Activated T-cell treated with anti-CD3 and anti-CD28 coated beads, Interleukin-2, amount 50 U/mL, for 72 hours (primary cell): ENCODE data around the gene DNASE1. TPM values are rescaled to one million over a fixed set of nuclear protein-coding genes. Genes with fewer than 3 reads are reported as not detected.
"Not testable (repeated sequence)": the region's sequence is repeated elsewhere in the genome, so short reads cannot be mapped to it uniquely, and the experiment has no call there.

ENCODE experiments used
- ATAC-seq, 2 donors: fragments of 150-1000 bp; cut with Tn5 transposase; replicated peaks in 1 of 2; 2 replicates each; pipeline ENCODE4 v1.10.0; 2021; ENCODE audit warnings: moderate library complexity in 2 of 2, mild to moderate bottlenecking in 1 of 2
- DNase-seq, 2 donors: peaks; one replicate each; pipeline ENCODE4 v3.0.0; 2021 to 2022; ENCODE audit warnings: mixed read lengths in 1 of 2
- H3K27ac Mint-ChIP-seq: one replicate; pipeline ENCODE4 v1.8.0; 2022; ENCODE audit warnings: mild to moderate bottlenecking, moderate library complexity, mixed read lengths
- H3K27me3 Mint-ChIP-seq: one replicate; pipeline ENCODE4 v1.8.0; 2022; ENCODE audit warnings: low read depth, mixed read lengths
- H3K36me3 Mint-ChIP-seq, 2 donors: one replicate each; pipeline ENCODE4 v1.8.0; 2022; ENCODE audit warnings: mixed read lengths in 2 of 2, mild to moderate bottlenecking in 1 of 2; ENCODE audit not compliant: insufficient read depth in 2 of 2
- H3K4me1 Mint-ChIP-seq: one replicate; pipeline ENCODE4 v1.8.0; 2022; ENCODE audit warnings: low read depth, mixed read lengths
- H3K4me3 Mint-ChIP-seq, 2 donors: one replicate each; pipeline ENCODE4 v1.8.0; 2022; ENCODE audit warnings: mild to moderate bottlenecking in 2 of 2, mixed read lengths in 2 of 2, moderate library complexity in 2 of 2
- H3K9me3 Mint-ChIP-seq, 2 donors: one replicate each; pipeline ENCODE4 v1.8.0; 2022; ENCODE audit warnings: mixed read lengths in 2 of 2
- total RNA-seq, 2 donors: library from RNA; stranded (reverse); gene quantifications; one replicate each; pipeline ENCODE4 v1.2.3, GENCODE V29; 2022

DNASE1 gene
- total RNA-seq: 10 to 100 TPM; 19.4 to 21.3 TPM

DNA sequence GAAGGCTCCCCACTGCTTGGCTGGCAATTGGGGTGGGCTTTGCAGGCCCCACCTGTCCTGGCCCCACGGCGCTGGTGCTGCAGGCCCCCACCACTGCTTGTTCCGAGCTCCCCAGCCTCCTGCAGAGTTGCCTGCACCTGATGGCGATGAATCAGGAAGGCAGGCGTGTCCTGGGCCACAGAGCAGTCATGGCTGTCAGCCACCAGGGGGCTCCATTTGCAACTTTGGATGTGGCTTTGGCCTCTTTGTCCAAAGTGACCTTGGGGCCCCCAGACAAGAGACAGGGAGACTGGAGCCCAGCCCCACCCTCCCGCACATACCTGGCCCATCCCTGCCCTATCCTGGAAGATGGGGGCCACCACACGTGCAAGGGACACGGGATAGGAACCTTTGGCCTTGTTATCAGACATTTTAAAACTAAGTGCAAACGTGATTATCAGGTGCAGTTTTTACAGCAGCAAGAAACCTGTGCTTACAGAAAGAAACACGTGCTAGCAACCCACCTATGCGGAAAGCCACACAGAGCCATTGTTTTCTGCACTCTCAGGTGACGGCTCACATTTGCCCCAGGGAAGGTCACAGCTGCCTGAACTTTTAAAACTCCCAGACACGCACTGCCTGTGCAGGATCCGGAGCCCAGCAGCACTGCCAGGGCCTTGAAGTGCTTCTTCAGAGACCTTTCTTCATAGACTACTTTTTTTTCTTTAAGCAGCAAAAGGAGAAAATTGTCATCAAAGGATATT is at the start of gene DNASE1:
TSS of gene DNASE1 (plus strand) at position 443 of the 743 bp plus-strand sequence. CDS start 683 bp downstream, outside the sequence.
- Mint-ChIP-seq H3K36me3 (peaks cover 0 to 17% of the 10 kb centered on the region in 2 donors), H3K27me3 (no peaks in the 10 kb centered on the region), H3K27ac (no peak within 1 kb of the TSS), H3K4me3 (no peak within 1 kb of the TSS), H3K9me3 (no peaks in the 10 kb centered on the region), H3K4me1 (peaks cover 19% of the 10 kb centered on the region)
- ATAC-seq (peak; percentile 65 to 78), DNase-seq (peak; percentile 62 to 70)

- no peak for ATAC-seq
- H3K9me3 Mint-ChIP-seq: no peaks in the 10 kb centered on the region
- H3K4me1 Mint-ChIP-seq: peaks cover 17% of the 10 kb centered on the region
- no peak for DNase-seq
- no peak overlapping the region for H3K27ac Mint-ChIP-seq
- no peak overlapping the region for H3K4me3 Mint-ChIP-seq
- no peaks in the 10 kb centered on the region for H3K27me3 Mint-ChIP-seq
- H3K36me3 Mint-ChIP-seq: peaks cover 2 to 6% of the 10 kb centered on the region in 2 donors
Observed at GRCh38 chr16:3606441-3606840, 48.0 kb upstream of the DNASE1 start.

GRCh38 chr16:3607161-3607560 is 47.3 kb upstream of the DNASE1 start:
- Mint-ChIP-seq H3K27ac (no peak overlapping the region), H3K36me3 (peaks cover 5 to 7% of the 10 kb centered on the region in 2 donors), H3K4me3 (no peak overlapping the region), H3K9me3 (no peaks in the 10 kb centered on the region), H3K27me3 (no peaks in the 10 kb centered on the region), H3K4me1 (peaks cover 23% of the 10 kb centered on the region)
- no peak for ATAC-seq
- no peak for DNase-seq

DNA sequence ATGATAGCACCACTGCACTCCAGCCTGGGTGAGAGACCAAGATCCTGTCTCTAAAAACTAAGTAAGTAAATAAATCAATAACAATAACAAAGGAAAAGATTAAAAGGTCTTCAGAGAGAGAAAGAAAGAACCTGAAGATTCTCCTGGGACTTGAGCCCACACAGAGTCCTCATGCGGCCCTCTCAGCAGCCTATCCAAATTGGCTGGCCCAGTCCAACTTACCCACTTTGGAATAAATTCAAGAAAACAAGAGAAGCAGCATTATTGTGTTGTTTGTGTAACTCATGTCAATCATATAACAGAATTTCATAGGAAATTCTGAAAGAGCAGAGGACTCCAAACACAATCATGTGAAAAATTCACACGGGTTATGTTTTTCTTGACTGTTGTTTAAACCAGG is 46.9 kb upstream of the DNASE1 start:
- peaks cover 5 to 8% of the 10 kb centered on the region in 2 donors for H3K36me3 Mint-ChIP-seq
- H3K4me1 Mint-ChIP-seq: peaks cover 27% of the 10 kb centered on the region
- H3K27ac Mint-ChIP-seq: no peak overlapping the region
- no peaks in the 10 kb centered on the region for H3K9me3 Mint-ChIP-seq
- no peaks in the 10 kb centered on the region for H3K27me3 Mint-ChIP-seq
- ATAC-seq (no peak), DNase-seq (no peak)
- H3K4me3 Mint-ChIP-seq: no peak overlapping the region

- Mint-ChIP-seq H3K27ac (no peak overlapping the region), H3K4me1 (peaks cover 32% of the 10 kb centered on the region), H3K4me3 (no peak overlapping the region), H3K27me3 (no peaks in the 10 kb centered on the region), H3K36me3 (peaks cover 6 to 10% of the 10 kb centered on the region in 2 donors), H3K9me3 (no peaks in the 10 kb centered on the region)
- DNase-seq (no peak), ATAC-seq (no peak)
Observed at GRCh38 chr16:3608069-3608468, 46.4 kb upstream of the DNASE1 start.

GRCh38 chr16:3608976-3609375 is 45.5 kb upstream of the DNASE1 start:
- not testable (repeated sequence) for H3K27me3 Mint-ChIP-seq, H3K9me3 Mint-ChIP-seq, ATAC-seq, H3K27ac Mint-ChIP-seq, H3K4me3 Mint-ChIP-seq, DNase-seq
- peaks cover 7 to 12% of the 10 kb centered on the region in 2 donors for H3K36me3 Mint-ChIP-seq
- H3K4me1 Mint-ChIP-seq: peaks cover 41% of the 10 kb centered on the region

- no peak for DNase-seq
- H3K4me1 Mint-ChIP-seq: peaks cover 50% of the 10 kb centered on the region
- peak overlapping the region; percentile 66 for H3K27ac Mint-ChIP-seq
- ATAC-seq: no peak
- peaks cover 5 to 13% of the 10 kb centered on the region in 2 donors for H3K36me3 Mint-ChIP-seq
- H3K9me3 Mint-ChIP-seq: no peaks in the 10 kb centered on the region
- peak overlapping the region; percentile 96 to 100 for H3K4me3 Mint-ChIP-seq
- no peaks in the 10 kb centered on the region for H3K27me3 Mint-ChIP-seq
Observed at GRCh38 chr16:3609895-3610697, 44.4 kb upstream of the DNASE1 start.

- Mint-ChIP-seq H3K4me3 (peak overlapping the region; percentile 96 to 100), H3K9me3 (no peaks in the 10 kb centered on the region), H3K27ac (peak overlapping the region; percentile 66), H3K27me3 (no peaks in the 10 kb centered on the region), H3K36me3 (peaks cover 5 to 13% of the 10 kb centered on the region in 2 donors), H3K4me1 (peaks cover 56% of the 10 kb centered on the region)
- ATAC-seq (no peak), DNase-seq (no peak)
Observed at GRCh38 chr16:3610698-3611145, 43.8 kb upstream of the DNASE1 start.

DNA sequence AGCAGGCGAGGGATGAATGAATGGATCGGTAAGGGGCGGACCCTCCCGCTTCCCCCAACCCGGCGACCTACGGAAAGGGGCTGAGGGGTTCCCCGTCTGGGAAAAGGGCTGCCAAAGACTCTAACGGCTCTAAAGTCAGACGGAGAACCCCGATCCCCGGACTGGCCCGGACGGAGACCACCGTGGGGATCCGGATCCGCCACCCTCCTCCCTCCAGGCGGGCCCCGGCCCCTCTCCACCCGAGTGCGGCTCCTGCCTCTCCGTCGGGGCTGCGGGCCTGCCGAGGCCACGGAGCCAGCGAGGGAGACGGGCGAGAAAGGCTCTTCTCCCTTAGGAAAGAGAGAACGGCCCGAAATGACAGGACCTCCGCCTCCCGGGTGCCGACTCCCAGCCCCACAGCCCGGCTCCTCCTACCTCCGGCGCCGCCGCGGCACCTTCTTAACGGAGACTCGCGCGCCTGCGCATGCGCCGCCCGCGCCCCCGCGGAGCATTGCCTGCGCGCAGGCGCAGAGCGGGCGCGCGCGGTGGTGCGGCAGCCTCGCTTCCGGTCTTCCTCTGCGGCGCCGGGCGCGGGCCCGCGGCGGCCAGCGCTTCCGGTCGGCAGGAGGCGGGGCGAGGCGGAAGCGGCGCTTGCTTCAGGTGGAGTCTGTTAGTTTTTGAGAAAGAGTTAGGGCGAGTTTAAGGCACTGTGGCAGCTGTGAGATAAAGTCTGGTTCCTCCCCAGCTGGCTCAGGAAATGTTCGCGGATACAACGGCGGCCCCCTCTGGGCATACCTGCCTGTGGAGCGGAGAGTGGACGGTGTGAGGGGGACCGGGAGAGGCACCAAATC is 43.1 kb upstream of the DNASE1 start, which contains the start of gene SLX4:
TSS of gene SLX4 (minus strand) at position 461 of the 830 bp plus-strand sequence. CDS start 2,642 bp downstream, outside the sequence.
- peak within 1 kb of the TSS; percentile 96 to 100 for H3K4me3 Mint-ChIP-seq
- DNase-seq (peak; percentile 93 to 97), ATAC-seq (peak; percentile 93 to 94)
- peak within 1 kb of the TSS; percentile 96 for H3K27ac Mint-ChIP-seq
- peaks cover 55% of the 10 kb centered on the region for H3K4me1 Mint-ChIP-seq
- H3K27me3 Mint-ChIP-seq: no peaks in the 10 kb centered on the region
- H3K36me3 Mint-ChIP-seq: peaks cover 5 to 11% of the 10 kb centered on the region in 2 donors
- no peaks in the 10 kb centered on the region for H3K9me3 Mint-ChIP-seq

GRCh38 chr16:3612510-3613466 is 41.7 kb upstream of the DNASE1 start:
- Mint-ChIP-seq H3K4me3 (peak overlapping the region; percentile 96 to 100), H3K9me3 (peaks cover 0 to 2% of the 10 kb centered on the region in 2 donors), H3K4me1 (peaks cover 52% of the 10 kb centered on the region), H3K27me3 (no peaks in the 10 kb centered on the region), H3K27ac (peak overlapping the region; percentile 54), H3K36me3 (peaks cover 7 to 11% of the 10 kb centered on the region in 2 donors)
- ATAC-seq: no peak
- DNase-seq: no peak

- H3K4me1 Mint-ChIP-seq: peaks cover 47% of the 10 kb centered on the region
- no peak overlapping the region for H3K4me3 Mint-ChIP-seq
- ATAC-seq (no peak), DNase-seq (no peak)
- H3K9me3 Mint-ChIP-seq: peaks cover 0 to 2% of the 10 kb centered on the region in 2 donors
- H3K27me3 Mint-ChIP-seq: no peaks in the 10 kb centered on the region
- H3K36me3 Mint-ChIP-seq: peaks cover 1 to 2% of the 10 kb centered on the region in 2 donors
- no peak overlapping the region for H3K27ac Mint-ChIP-seq
Observed at GRCh38 chr16:3618769-3619141, 35.7 kb upstream of the DNASE1 start.

- no peaks in the 10 kb centered on the region for H3K27me3 Mint-ChIP-seq
- H3K9me3 Mint-ChIP-seq: no peaks in the 10 kb centered on the region
- no peak overlapping the region for H3K27ac Mint-ChIP-seq
- H3K36me3 Mint-ChIP-seq: no peaks in the 10 kb centered on the region
- ATAC-seq: no peak
- H3K4me3 Mint-ChIP-seq: no peak overlapping the region
- no peak for DNase-seq
- peaks cover 42% of the 10 kb centered on the region for H3K4me1 Mint-ChIP-seq
Observed at GRCh38 chr16:3623642-3624041, 30.8 kb upstream of the DNASE1 start.
